HG03064 (cell line): ENCODE data around the gene SLC6A2.
"Not testable (repeated sequence)": the region's sequence is repeated elsewhere in the genome, so short reads cannot be mapped to it uniquely, and the experiment has no call there.

Experiments
- ATAC-seq: cut with Tn5 transposase; IDR thresholded peaks from one replicate; pipeline ENCODE4 v1.9.1; 2021; ENCODE audit warnings: low read depth; ENCODE audit not compliant: unreplicated experiment

Gene SLC6A2

GRCh38 chr16:55753145-55753631 is 97.4 kb downstream of the SLC6A2 start:
- not testable (repeated sequence) for ATAC-seq
